ENCODE measurements around the gene TMA7. TPM values are rescaled to one million over a fixed set of nuclear protein-coding genes. Genes with fewer than 3 reads are reported as not detected.

Gene TMA7
- total and polyA plus RNA-seq, 7 donors, result 146 to 762 (median 352) TPM

DNA sequence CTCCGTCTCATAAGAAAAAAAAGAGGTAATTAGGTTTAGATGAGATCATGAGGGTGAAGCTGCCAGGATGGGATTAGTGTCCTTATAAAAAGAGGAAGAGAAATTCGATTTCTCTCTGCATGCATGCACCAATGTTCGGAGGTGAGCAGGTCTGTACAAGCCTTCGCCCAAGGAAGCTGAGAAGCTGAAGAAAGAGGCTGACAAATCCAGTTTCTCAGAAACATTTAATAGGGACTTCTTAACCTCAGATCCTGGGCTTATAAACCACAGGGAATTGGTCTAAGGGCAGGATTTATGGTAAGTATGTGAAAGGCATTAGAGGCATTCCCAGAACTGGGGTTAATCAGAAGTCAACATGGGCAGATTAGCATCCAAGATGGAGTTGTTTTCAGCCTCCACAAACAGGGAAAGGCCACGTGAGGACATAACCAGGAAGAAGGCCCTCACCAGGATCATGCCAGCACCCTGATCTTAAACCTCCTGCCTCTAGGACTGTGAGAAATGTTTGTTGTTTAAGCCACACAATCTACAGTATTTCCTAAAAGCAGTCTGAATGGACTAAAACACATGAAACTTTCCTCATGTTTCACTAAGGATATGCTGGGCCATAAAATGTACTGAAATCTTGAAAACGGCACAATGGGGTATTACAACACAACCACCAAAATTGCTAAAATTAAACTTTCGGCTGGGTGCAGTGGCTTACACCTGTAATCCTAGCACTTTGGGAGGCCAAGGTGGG, 52.6 kb downstream of the TMA7 start:
- peaks cover 0 to 39% (median 7%) of the 10 kb centered on the region in 4 donors for H3K36me3 ChIP-seq
- no peak overlapping the region for H3K27ac ChIP-seq
- no peak for DNase-seq
- TF ChIP-seq EP300 (IDR thresholded peaks at IDR 0.05), result no peak
- no peak for TF ChIP-seq POLR2AphosphoS5 (IDR thresholded peaks at IDR 0.05)
- no peak for TF ChIP-seq POLR2A (IDR thresholded peaks at IDR 0.05)
- no peak for TF ChIP-seq CTCF (IDR thresholded peaks at IDR 0.05)
- no peaks in the 10 kb centered on the region for H3K4me1 ChIP-seq
- intact Hi-C loops (cut with DNase I), result no loop called here
- no peaks in the 10 kb centered on the region for H3K27me3 ChIP-seq
- WGBS, 2 donors, result 67 to 72% methylated on average over 7 of the region's 7 CpGs
- H3K4me3 ChIP-seq, result no peak overlapping the region
- no peaks in the 10 kb centered on the region for H3K9me3 ChIP-seq

DNA sequence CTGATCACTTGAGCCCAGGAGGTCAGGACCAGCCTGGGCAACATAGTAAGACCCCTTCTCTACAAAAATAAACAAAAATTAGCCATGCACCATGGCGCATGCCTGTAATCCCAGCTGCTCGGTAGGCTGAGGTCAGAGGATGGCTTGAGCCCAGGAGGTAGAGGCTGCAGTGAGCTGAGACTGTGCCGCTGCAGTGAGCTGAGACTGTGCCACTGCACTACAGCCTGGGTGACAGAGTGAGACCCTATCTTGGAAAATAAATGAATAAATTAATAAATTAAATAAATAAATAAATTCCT, 53.1 kb downstream of the TMA7 start:
- Histone ChIP-seq H3K36me3 (peaks cover 0 to 44% (median 7%) of the 10 kb centered on the region in 4 donors), H3K4me3 (no peak overlapping the region), H3K9me3 (no peaks in the 10 kb centered on the region), H3K27me3 (no peaks in the 10 kb centered on the region), H3K4me1 (no peaks in the 10 kb centered on the region), H3K27ac (no peak overlapping the region)
- WGBS, 2 donors, result 86 to 87% methylated on average over 3 of the region's 3 CpGs
- intact Hi-C loops (cut with DNase I), result no loop called here
- no peak for DNase-seq
- no peak for TF ChIP-seq POLR2AphosphoS5 (IDR thresholded peaks at IDR 0.05)
- no peak for TF ChIP-seq POLR2A (IDR thresholded peaks at IDR 0.05)
- TF ChIP-seq CTCF (IDR thresholded peaks at IDR 0.05), result no peak
- no peak for TF ChIP-seq EP300 (IDR thresholded peaks at IDR 0.05)

Other genes with a start within 250 kb of the TMA7 start
- 1 to 10 TPM in 1 of 4 donors, not detected in 3; 1.1 TPM for gene CAMP, start 216.8 kb upstream of the TMA7 start, total RNA-seq
- gene CAMP, start 216.8 kb upstream of the TMA7 start, polyA plus RNA-seq, result 1 to 10 TPM in 1 of 3 donors, not detected in 2; 1.2 TPM
- 10 to 100 TPM in 2 of 4 donors, 1 to 10 TPM in 2; 5.7 to 24.1 (median 10.8) TPM for gene ZNF589, start 199.2 kb upstream of the TMA7 start, total RNA-seq
- gene ZNF589, start 199.2 kb upstream of the TMA7 start, polyA plus RNA-seq, result 1 to 10 TPM; 1.2 to 8.1 (median 1.8) TPM
- gene NME6, start 138.9 kb upstream of the TMA7 start, total RNA-seq, result 10 to 100 TPM; 14.7 to 36.2 (median 24.4) TPM
- gene NME6, start 138.9 kb upstream of the TMA7 start, polyA plus RNA-seq, result 10 to 100 TPM; 20.0 to 24.0 (median 20.4) TPM
- not detected for gene SPINK8, start 106.6 kb upstream of the TMA7 start, total RNA-seq
- not detected for gene SPINK8, start 106.6 kb upstream of the TMA7 start, polyA plus RNA-seq
- gene FBXW12, start 68.0 kb upstream of the TMA7 start, total RNA-seq, result not detected
- gene FBXW12, start 68.0 kb upstream of the TMA7 start, polyA plus RNA-seq, result not detected
- gene PLXNB1, start 10.2 kb upstream of the TMA7 start, total RNA-seq, result 100 to 1,000 TPM in 1 of 4 donors, 10 to 100 TPM in 3; 59.9 to 162 (median 79.7) TPM
- gene PLXNB1, start 10.2 kb upstream of the TMA7 start, polyA plus RNA-seq, result 10 to 100 TPM; 10.2 to 88.0 (median 10.4) TPM
- gene CCDC51, start 138 bp upstream of the TMA7 start, total RNA-seq, result 10 to 100 TPM in 3 of 4 donors, 1 to 10 TPM in 1; 9.4 to 22.5 (median 13.1) TPM
- 10 to 100 TPM; 12.7 to 21.6 (median 18.6) TPM for gene CCDC51, start 138 bp upstream of the TMA7 start, polyA plus RNA-seq
- 1 to 10 TPM; 3.4 to 9.4 (median 5.2) TPM for gene ATRIP, start 6.5 kb downstream of the TMA7 start, total RNA-seq
- gene ATRIP, start 6.5 kb downstream of the TMA7 start, polyA plus RNA-seq, result 1 to 10 TPM; 1.8 to 6.2 (median 2.4) TPM
- 10 to 100 TPM; 62.0 to 88.9 (median 74.7) TPM for gene SHISA5, start 63.9 kb downstream of the TMA7 start, total RNA-seq
- 100 to 1,000 TPM in 1 of 3 donors, 10 to 100 TPM in 2; 57.7 to 142 (median 60.1) TPM for gene SHISA5, start 63.9 kb downstream of the TMA7 start, polyA plus RNA-seq
- 1 to 10 TPM; 1.5 to 6.7 (median 2.7) TPM for gene PFKFB4, start 116.5 kb downstream of the TMA7 start, total RNA-seq
- 1 to 10 TPM; 4.2 to 8.0 (median 4.8) TPM for gene PFKFB4, start 116.5 kb downstream of the TMA7 start, polyA plus RNA-seq
- gene UCN2, start 123.5 kb downstream of the TMA7 start, total RNA-seq, result not detected
- gene UCN2, start 123.5 kb downstream of the TMA7 start, polyA plus RNA-seq, result under 1 TPM in 1 of 3 donors, not detected in 2; 0.10 TPM
- gene COL7A1, start 155.1 kb downstream of the TMA7 start, total RNA-seq, result 1 to 10 TPM; 1.5 to 9.4 (median 2.6) TPM
- 10 to 100 TPM in 1 of 3 donors, 1 to 10 TPM in 2; 1.4 to 15.4 (median 3.0) TPM for gene COL7A1, start 155.1 kb downstream of the TMA7 start, polyA plus RNA-seq
- gene UQCRC1, start 169.4 kb downstream of the TMA7 start, total RNA-seq, result 100 to 1,000 TPM; 199 to 241 (median 223) TPM
- 100 to 1,000 TPM; 451 to 828 (median 586) TPM for gene UQCRC1, start 169.4 kb downstream of the TMA7 start, polyA plus RNA-seq
- gene TMEM89, start 181.5 kb downstream of the TMA7 start, total RNA-seq, result not detected
- 1 to 10 TPM in 1 of 3 donors, not detected in 2; 1.2 TPM for gene TMEM89, start 181.5 kb downstream of the TMA7 start, polyA plus RNA-seq
- gene SLC26A6, start 195.2 kb downstream of the TMA7 start, total RNA-seq, result 10 to 100 TPM in 3 of 4 donors, 1 to 10 TPM in 1; 6.4 to 33.0 (median 17.0) TPM
- gene SLC26A6, start 195.2 kb downstream of the TMA7 start, polyA plus RNA-seq, result 10 to 100 TPM in 1 of 3 donors, 1 to 10 TPM in 2; 9.0 to 70.8 (median 9.7) TPM
- gene CELSR3, start 222.6 kb downstream of the TMA7 start, total RNA-seq, result 1 to 10 TPM in 2 of 4 donors, under 1 TPM in 2; 0.33 to 1.4 (median 0.72) TPM
- gene CELSR3, start 222.6 kb downstream of the TMA7 start, polyA plus RNA-seq, result 1 to 10 TPM in 1 of 3 donors, under 1 TPM in 2; under 0.01 to 2.5 (median under 0.01) TPM
- 10 to 100 TPM in 3 of 4 donors, 1 to 10 TPM in 1; 7.7 to 29.3 (median 22.8) TPM for gene NCKIPSD, start 245.7 kb downstream of the TMA7 start, total RNA-seq
- 10 to 100 TPM; 10.2 to 17.7 (median 14.3) TPM for gene NCKIPSD, start 245.7 kb downstream of the TMA7 start, polyA plus RNA-seq

Data from sigmoid colon (tissue), 7 donors.